LNCAP (cell line): Measurements from ENCODE around the gene ARL14EP.

ENCODE experiments used
- TF ChIP-seq, protein P1 (sequence below): fragments of 450-650 bp; IDR thresholded peaks from 2 replicates; pipeline ENCODE4 v1.5.1; 2017; ENCODE audit warnings: mild to moderate bottlenecking

ARL14EP gene

DNA sequence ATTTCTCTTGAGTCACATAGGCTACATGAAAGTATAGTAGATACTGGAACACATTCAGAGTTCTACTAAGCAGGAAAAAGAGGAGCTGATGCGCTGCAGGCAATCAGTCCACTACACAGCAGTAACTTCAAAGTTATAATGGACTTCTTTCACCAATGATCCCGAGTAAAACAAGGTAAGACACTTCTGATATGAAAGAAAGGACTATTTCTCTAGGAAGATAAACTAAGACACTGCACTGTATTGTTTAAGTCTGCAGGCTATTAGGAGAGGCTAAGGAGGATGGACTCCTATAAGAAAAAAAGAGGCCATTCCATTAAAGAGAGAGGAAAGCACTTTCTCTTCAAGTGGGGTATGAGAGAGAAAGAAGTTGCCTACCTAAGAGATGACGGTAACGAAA is 31.6 kb upstream of the ARL14EP start:
- TF ChIP-seq, protein P1, sequence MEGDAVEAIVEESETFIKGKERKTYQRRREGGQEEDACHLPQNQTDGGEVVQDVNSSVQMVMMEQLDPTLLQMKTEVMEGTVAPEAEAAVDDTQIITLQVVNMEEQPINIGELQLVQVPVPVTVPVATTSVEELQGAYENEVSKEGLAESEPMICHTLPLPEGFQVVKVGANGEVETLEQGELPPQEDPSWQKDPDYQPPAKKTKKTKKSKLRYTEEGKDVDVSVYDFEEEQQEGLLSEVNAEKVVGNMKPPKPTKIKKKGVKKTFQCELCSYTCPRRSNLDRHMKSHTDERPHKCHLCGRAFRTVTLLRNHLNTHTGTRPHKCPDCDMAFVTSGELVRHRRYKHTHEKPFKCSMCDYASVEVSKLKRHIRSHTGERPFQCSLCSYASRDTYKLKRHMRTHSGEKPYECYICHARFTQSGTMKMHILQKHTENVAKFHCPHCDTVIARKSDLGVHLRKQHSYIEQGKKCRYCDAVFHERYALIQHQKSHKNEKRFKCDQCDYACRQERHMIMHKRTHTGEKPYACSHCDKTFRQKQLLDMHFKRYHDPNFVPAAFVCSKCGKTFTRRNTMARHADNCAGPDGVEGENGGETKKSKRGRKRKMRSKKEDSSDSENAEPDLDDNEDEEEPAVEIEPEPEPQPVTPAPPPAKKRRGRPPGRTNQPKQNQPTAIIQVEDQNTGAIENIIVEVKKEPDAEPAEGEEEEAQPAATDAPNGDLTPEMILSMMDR: no peak

DNA sequence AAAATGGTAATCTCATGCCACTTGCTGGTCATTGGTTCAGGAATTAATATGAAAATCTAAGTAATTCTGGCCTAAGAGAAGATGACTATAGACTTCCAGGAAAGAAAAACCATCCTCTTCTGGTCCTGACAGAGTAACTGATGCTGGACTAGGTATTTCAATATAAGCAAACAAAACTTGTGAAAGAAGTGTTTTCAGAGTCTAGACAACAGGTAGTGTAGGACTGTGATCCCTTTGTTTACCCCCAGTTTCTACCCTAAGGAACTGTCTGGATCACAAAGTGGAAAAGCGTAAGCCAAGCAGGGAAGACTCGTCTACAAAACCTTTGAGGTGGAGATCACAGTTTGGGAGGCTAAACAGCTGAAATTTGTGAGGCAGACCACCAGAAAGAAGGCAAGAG is 30.4 kb upstream of the ARL14EP start:
- TF ChIP-seq, protein P1: no peak

DNA sequence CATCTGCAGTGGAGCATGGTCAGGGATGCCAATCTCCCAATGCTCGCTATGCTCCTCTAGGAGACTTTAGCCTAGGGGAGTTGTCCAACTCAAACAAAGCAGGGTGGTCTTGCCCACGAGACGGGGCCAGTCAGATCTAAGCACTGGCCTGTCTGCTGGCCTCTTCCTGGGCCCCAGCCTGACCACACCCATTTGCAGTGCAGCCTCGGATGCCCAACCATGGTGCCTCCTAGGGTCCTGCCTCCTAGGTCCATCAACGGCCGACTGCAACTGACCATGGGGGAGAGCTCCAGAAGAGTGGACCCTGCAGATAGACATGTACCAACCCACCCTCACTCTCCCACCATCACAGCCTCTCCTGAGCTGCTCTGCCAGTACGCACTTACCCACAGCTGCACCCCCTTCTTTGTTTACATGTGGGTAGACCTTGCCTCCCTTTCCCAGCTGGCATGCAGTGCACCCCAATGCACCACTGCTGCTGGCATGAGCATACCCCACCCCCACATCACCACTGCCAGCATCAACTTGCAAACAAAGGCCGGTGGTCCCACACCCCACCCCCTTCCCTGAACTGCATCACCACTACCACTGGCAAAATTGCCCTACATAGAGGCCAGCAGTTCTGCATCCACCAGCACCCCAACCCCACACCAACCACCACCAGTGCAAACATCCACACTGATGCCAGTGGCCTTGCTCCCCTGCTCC is 27.6 kb upstream of the ARL14EP start:
- TF ChIP-seq, protein P1: no peak

DNA sequence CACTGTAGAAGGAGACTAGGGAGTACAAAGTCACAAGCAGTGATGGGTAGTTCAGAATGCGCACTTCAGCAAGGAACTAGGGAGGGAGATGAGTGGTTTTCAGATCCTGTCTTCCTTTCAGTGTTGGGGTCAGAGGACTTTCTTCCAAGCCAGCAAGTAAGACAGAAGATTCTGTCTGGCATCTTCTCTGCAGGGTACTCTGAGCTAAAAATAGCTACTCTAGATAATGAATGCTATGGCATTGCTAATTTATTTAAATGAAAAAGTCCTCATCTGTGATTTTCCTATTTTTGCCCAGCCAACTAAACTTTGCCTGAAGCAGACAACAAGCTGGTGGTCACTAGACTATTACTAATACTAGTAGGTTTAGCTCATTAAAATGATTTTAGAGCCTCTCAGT is 18.3 kb upstream of the ARL14EP start:
- TF ChIP-seq, protein P1: no peak

DNA sequence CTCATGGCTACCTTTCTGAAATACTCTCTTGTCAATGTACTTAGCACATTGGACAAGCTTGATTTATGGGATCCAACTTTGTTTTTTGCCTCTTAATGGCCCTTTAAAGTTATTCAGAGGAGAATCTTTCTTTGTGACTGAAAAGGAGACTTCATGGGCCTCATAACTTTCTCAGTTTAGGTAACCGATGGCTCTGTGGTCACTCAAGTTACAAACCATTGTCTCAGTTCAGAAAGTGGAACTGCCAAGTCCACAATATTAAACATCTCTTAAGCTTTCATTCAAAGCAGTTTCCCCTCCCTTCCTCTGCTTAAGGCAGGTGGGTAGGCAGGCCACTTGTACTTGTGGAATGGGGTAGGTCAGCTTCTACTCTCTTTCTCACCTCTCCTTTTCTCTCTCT is 12.3 kb upstream of the ARL14EP start:
- TF ChIP-seq, protein P1: no peak

DNA sequence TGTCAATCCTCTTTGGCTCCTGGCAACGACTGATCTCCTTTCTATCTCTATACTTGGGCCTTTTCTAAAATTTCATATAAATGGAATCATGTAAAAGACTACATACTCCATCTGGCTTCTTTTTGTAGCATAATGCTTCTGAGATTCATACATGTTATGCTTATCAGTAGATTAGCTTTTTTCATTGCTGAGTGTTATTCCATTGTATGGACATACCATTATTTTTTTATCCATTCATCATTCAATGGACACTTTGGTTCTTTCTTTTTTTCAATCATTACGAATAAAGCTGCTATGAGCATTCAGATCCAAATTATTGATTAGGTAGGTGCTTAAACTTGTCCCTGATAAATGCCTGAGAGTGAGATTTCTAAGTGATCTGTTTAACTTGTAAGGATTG is 11.7 kb upstream of the ARL14EP start:
- TF ChIP-seq, protein P1: no peak

DNA sequence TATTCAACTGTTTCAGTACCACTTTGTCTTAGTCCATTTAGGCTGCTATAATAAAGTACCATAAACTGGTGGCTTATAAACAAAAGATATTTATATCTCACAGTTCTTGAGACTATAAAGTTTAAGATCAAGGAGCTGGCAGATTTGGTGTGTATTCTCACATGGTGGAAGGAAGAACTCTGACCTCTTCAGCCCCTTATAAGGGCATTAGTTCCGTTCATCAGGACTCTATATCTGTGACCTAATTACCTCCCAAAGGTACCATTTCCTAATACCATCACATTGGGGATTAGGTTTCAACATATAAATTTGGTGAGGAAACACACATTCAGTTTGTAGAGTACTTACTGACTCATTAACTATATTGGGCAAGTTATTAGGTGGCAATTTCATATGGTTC is 10.7 kb upstream of the ARL14EP start:
- TF ChIP-seq, protein P1: no peak

DNA sequence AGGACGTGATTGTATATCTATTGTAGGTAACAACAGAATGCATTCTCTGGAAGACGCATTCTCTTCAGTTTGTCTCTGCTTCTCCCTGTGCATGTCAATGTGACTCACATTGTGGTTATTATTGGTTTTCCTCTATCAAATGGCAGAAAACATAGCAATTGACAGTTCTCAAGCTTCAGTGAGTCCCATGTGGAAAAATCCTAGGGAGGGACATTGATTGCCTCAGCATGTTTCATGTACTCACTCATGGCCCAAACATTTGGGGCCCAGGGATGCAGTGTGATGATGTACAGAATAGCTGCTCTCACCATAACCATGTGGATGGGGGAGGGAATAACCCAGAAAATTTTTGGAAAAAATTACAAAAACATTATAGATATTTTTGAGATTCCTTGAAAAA is 9.3 kb upstream of the ARL14EP start:
- TF ChIP-seq, protein P1: no peak
